Measurements from ENCODE around the gene TMEM170A. TPM values are rescaled to one million over a fixed set of nuclear protein-coding genes. Genes with fewer than 3 reads are reported as not detected.
A peak's percentile ranks its signal among the peaks of the same experiment; 100 is the strongest.

The TMEM170A gene
- total RNA-seq, 2 experiments from 2014 or later, result 25.7 to 29.4 TPM

GRCh38 chr16:75475420-75475847, 10.9 kb upstream of the TMEM170A start:
- no peaks in the 10 kb centered on the region for H3K79me2 ChIP-seq (ENCODE audit: insufficient read depth, low read depth, low read length)
- no peak for TF ChIP-seq EZH2phosphoT487 (IDR thresholded peaks at IDR 0.05; ENCODE audit: borderline replicate concordance, low read depth, low read length)
- H2AFZ ChIP-seq (ENCODE audit: low read length), result no peak overlapping the region
- H3K4me3 ChIP-seq (ENCODE audit: low read depth, low read length, poor library complexity, severe bottlenecking), result no peak overlapping the region
- no peaks in the 10 kb centered on the region for H3K9me3 ChIP-seq (ENCODE audit: low read length)
- no peak overlapping the region for H3K4me2 ChIP-seq (ENCODE audit: low read length)
- H4K20me1 ChIP-seq (ENCODE audit: insufficient read depth, low read length), result no peaks in the 10 kb centered on the region
- CTCF ChIA-PET (ENCODE audit: unreplicated experiment), result no interaction called here
- intact Hi-C loops (cut with micrococcal nuclease; ENCODE audit: unreplicated experiment), result no loop called here
- no peaks in the 10 kb centered on the region for H3K36me3 ChIP-seq (ENCODE audit: insufficient read depth, low read length)
- BruUV-seq (replicated peaks), result no TSS peak
- H3K9me2 ChIP-seq (ENCODE audit: insufficient read depth, low read length), result no peaks in the 10 kb centered on the region
- H3K27ac ChIP-seq (ENCODE audit: low read depth, low read length, poor library complexity, severe bottlenecking), result no peak overlapping the region
- POLR2A ChIA-PET, result interaction anchor here (0.6 kb wide), 2 partner anchors 42 to 949 kb away, joined by 3 read pairs; no protein-coding TSS in a partner anchor
- no peak for DNase-seq (ENCODE audit: low spot score)
- no peaks in the 10 kb centered on the region for H3K4me1 ChIP-seq (ENCODE audit: insufficient read depth, low read length, poor library complexity, severe bottlenecking)

- no peaks in the 10 kb centered on the region for H3K36me3 ChIP-seq (ENCODE audit: insufficient read depth, low read length)
- H3K4me1 ChIP-seq (ENCODE audit: insufficient read depth, low read length, poor library complexity, severe bottlenecking), result no peaks in the 10 kb centered on the region
- H3K79me2 ChIP-seq (ENCODE audit: insufficient read depth, low read depth, low read length), result no peaks in the 10 kb centered on the region
- no TSS peak for BruUV-seq (replicated peaks)
- H3K4me3 ChIP-seq (ENCODE audit: low read depth, low read length, poor library complexity, severe bottlenecking), result no peak overlapping the region
- H2AFZ ChIP-seq (ENCODE audit: low read length), result no peak overlapping the region
- intact Hi-C loops (cut with micrococcal nuclease; ENCODE audit: unreplicated experiment), result no loop called here
- H3K9me2 ChIP-seq (ENCODE audit: insufficient read depth, low read length), result no peaks in the 10 kb centered on the region
- no peak for DNase-seq (ENCODE audit: low spot score)
- no peaks in the 10 kb centered on the region for H3K9me3 ChIP-seq (ENCODE audit: low read length)
- POLR2A ChIA-PET, result interaction anchor here (0.7 kb wide), 1 partner anchor 24 kb away, joined by 4 read pairs; no protein-coding TSS in a partner anchor
- no peaks in the 10 kb centered on the region for H4K20me1 ChIP-seq (ENCODE audit: insufficient read depth, low read length)
- CTCF ChIA-PET (ENCODE audit: unreplicated experiment), result no interaction called here
- TF ChIP-seq EZH2phosphoT487 (IDR thresholded peaks at IDR 0.05; ENCODE audit: borderline replicate concordance, low read depth, low read length), result no peak
- TF ChIP-seq, protein P1, sequence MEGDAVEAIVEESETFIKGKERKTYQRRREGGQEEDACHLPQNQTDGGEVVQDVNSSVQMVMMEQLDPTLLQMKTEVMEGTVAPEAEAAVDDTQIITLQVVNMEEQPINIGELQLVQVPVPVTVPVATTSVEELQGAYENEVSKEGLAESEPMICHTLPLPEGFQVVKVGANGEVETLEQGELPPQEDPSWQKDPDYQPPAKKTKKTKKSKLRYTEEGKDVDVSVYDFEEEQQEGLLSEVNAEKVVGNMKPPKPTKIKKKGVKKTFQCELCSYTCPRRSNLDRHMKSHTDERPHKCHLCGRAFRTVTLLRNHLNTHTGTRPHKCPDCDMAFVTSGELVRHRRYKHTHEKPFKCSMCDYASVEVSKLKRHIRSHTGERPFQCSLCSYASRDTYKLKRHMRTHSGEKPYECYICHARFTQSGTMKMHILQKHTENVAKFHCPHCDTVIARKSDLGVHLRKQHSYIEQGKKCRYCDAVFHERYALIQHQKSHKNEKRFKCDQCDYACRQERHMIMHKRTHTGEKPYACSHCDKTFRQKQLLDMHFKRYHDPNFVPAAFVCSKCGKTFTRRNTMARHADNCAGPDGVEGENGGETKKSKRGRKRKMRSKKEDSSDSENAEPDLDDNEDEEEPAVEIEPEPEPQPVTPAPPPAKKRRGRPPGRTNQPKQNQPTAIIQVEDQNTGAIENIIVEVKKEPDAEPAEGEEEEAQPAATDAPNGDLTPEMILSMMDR (conservative IDR thresholded peaks at IDR 0.05; ENCODE audit: low read length), result no peak
- H3K27ac ChIP-seq (ENCODE audit: low read depth, low read length, poor library complexity, severe bottlenecking), result no peak overlapping the region
- no peak overlapping the region for H3K4me2 ChIP-seq (ENCODE audit: low read length)
Measured at GRCh38 chr16:75472908-75473877, 8.7 kb upstream of the TMEM170A start.

DNA sequence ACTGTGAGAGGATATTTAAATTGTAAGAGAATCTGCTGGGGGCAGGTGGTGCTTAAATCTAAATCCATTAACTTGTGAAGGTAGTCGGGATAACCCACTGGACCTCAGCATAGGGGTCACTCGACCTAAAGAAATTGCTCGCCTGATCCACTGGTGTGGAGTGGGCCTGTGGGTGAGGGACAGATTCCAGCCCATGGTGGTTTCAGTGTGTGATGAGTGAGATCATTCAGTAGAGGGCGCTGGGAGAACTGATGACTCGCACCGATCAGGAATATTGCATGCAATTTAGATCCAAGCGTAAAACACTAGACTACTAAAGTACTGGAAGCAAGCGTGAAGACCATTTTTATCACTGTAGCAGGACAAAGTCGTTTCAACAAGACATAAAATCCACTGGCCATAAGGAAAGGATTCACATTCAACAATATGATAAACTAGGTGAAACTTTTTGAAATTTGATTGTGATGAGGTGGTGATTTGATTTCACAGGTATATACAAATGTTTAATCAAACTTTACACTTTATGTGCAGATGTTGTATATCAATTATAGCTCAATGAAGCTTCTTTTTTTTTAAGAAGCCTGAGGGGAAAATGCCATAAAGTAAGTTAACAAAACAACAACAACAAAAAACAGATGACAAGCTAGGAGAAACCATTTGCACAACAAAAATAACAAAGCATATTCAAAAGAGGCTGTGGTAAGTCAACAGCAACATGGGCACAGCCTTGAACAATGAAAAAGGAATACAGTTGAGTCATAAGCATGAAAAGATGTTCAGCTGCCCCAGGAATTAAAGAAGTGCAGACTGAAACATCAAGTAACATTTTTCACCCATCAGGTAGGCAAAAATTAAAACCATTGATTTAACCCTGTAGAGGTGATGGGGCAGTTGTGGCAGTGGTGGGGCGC, 7.5 kb upstream of the TMEM170A start:
- POLR2A ChIA-PET, result interaction anchor here (0.6 to 1.7 kb wide), 2 partner anchors 13 to 17 kb away, joined by 4 to 5 read pairs; no protein-coding TSS in a partner anchor
- TF ChIP-seq, protein P1 (conservative IDR thresholded peaks at IDR 0.05; ENCODE audit: low read length), result peak; percentile 88
- TF ChIP-seq EZH2phosphoT487 (IDR thresholded peaks at IDR 0.05; ENCODE audit: borderline replicate concordance, low read depth, low read length), result no peak
- H4K20me1 ChIP-seq (ENCODE audit: insufficient read depth, low read length), result no peaks in the 10 kb centered on the region
- no peaks in the 10 kb centered on the region for H3K9me3 ChIP-seq (ENCODE audit: low read length)
- H2AFZ ChIP-seq (ENCODE audit: low read length), result no peak overlapping the region
- intact Hi-C loops (cut with micrococcal nuclease; ENCODE audit: unreplicated experiment), result loop anchor here (1.0 to 2.0 kb wide), 4 partner anchors 21 to 292 kb away; no protein-coding TSS in a partner anchor
- no peaks in the 10 kb centered on the region for H3K4me1 ChIP-seq (ENCODE audit: insufficient read depth, low read length, poor library complexity, severe bottlenecking)
- no peak overlapping the region for H3K27ac ChIP-seq (ENCODE audit: low read depth, low read length, poor library complexity, severe bottlenecking)
- H3K4me3 ChIP-seq (ENCODE audit: low read depth, low read length, poor library complexity, severe bottlenecking), result no peak overlapping the region
- H3K9me2 ChIP-seq (ENCODE audit: insufficient read depth, low read length), result no peaks in the 10 kb centered on the region
- no peak overlapping the region for H3K4me2 ChIP-seq (ENCODE audit: low read length)
- H3K79me2 ChIP-seq (ENCODE audit: insufficient read depth, low read depth, low read length), result no peaks in the 10 kb centered on the region
- BruUV-seq (replicated peaks), result no TSS peak
- H3K36me3 ChIP-seq (ENCODE audit: insufficient read depth, low read length), result no peaks in the 10 kb centered on the region
- peak; percentile 58 for DNase-seq (ENCODE audit: low spot score)
- CTCF ChIA-PET (ENCODE audit: unreplicated experiment), result interaction anchor here (0.5 to 0.9 kb wide), 2 partner anchors 13 to 45 kb away, joined by 3 to 5 read pairs; no protein-coding TSS in a partner anchor
